ENCODE data around the gene RBM10. TPM values are rescaled to one million over a fixed set of nuclear protein-coding genes. Genes with fewer than 3 reads are reported as not detected.

RBM10 gene
- total RNA-seq, 1 donor from 2014 or later: 54.2 TPM

DNA sequence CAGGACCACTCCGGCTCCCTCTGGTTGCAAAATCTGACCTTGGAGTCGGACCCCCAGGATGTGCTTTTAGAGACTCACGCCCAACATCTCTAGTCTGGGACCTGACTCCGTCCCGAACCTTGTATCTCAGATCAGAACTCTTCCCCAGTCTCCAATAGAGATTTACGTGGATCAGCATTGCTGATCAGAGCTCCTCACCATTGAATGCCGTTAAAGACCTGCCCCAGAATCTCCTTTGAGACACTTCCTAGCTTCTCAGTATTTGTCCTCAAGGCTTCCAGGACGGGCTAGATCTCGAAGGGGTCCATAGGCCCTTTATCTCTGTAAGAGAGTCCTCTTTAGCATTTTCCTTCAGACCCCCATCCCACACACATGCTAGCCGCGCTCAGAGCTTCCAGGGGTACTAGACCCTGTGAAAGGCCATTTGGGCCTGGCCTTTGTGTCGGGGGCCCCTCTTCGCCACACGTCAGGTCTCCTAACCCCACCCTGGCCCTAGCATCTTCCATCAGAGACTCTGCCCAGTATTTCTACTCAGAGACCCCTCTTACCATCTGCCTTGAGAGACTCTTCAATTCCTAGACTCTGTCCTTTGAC is 49.3 kb downstream of the RBM10 start:
- intact Hi-C loops (cut with micrococcal nuclease): loop anchor here (5.0 to 10.0 kb wide), 3 partner anchors 282 to 1331 kb away; partner anchors contain the start of genes EBP, FTSJ1 and JADE3

GRCh38 chrX:47196098-47196497 is 51.1 kb downstream of the RBM10 start:
- intact Hi-C loops (cut with micrococcal nuclease): loop anchor here (10.0 kb wide), 1 partner anchor 1329 kb away; the partner anchor contains the start of gene EBP

DNA sequence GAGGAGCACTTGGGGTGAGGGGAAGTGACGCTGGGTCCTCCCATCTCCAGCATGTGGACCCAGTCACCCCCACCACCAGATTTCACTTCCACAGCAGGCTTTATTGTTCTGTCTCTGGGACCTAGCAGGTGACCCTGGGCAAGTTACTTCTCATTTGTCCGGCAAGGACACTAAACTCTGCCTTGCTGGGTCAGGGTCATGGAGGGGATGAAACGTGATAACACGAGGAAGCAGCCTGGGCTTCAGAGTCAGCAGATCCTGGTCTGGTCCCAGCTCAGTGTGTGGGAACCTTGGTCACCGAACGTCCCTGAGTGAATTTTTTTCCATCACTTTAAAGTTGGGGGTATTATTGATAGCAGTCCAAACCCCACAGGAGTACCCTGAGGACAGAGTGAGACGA is 52.5 kb downstream of the RBM10 start:
- intact Hi-C loops (cut with micrococcal nuclease): loop anchor here (10.0 kb wide), 1 partner anchor 1327 kb away; the partner anchor contains the start of gene EBP

GRCh38 chrX:47198026-47198686 is 53.1 kb downstream of the RBM10 start:
- intact Hi-C loops (cut with micrococcal nuclease): loop anchor here (10.0 kb wide), 1 partner anchor 1327 kb away; the partner anchor contains the start of gene EBP

DNA sequence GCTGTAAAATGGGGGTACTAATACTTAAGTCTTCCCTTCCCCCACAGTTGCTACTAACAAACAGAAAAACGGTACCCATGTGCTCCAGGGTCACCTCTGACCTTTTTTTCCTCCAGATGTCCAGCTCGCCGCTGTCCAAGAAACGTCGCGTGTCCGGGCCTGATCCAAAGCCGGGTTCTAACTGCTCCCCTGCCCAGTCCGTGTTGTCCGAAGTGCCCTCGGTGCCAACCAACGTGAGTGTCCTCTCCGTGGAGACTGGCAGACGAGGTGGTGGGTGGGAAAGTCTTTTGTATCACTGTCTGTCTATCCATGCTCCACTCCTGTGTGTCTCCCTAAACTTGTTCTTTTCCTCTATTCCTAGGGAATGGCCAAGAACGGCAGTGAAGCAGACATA is 53.7 kb downstream of the RBM10 start:
- intact Hi-C loops (cut with micrococcal nuclease): loop anchor here (10.0 kb wide), 1 partner anchor 1326 kb away; the partner anchor contains the start of gene EBP

GRCh38 chrX:47199286-47199685 is 54.3 kb downstream of the RBM10 start:
- intact Hi-C loops (cut with micrococcal nuclease): loop anchor here (10.0 kb wide), 1 partner anchor 1326 kb away; the partner anchor contains the start of gene EBP

DNA sequence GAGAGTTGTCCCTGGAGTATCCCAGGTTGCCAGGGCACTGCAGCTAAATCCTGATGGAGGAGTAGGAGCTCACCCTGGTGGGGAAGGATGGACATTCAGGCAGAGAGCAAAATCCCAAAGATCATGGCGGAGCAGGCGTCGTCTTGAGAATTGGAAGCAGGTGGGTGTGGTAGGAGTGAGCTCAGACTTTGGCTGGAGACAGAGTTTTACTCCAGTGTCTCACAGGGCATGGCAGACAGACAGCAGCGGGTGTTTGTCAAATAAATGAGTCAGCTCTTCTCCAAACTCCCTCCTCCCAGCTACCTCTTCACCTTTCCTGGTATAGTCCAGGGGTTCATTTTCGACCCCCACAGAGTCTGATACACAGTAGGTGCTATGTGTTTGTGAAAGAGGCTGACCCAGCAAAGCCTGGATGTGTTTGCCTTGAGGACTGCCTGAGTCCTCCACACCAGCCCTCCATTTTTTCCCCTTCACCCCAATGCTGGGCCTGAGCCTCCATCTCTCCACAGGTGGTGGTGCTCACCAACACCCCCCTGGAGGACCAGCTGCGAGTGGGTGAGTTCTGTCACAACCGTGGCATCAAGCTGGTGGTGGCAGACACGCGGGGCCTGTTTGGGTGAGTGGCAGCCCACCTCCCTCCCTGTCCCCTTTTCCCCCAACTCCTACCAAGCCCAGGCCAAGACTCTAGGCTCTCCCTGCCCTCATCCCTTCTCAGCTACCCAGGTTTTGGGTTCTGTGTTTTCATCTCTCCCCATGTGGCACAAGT is 55.5 kb downstream of the RBM10 start:
- intact Hi-C loops (cut with micrococcal nuclease): no loop called here

GRCh38 chrX:47201345-47201944 is 56.4 kb downstream of the RBM10 start:
- intact Hi-C loops (cut with micrococcal nuclease): no loop called here

- intact Hi-C loops (cut with micrococcal nuclease): no loop called here
These were observed 57.3 kb downstream of the RBM10 start for GRCh38 chrX:47202316-47202715.

DNA sequence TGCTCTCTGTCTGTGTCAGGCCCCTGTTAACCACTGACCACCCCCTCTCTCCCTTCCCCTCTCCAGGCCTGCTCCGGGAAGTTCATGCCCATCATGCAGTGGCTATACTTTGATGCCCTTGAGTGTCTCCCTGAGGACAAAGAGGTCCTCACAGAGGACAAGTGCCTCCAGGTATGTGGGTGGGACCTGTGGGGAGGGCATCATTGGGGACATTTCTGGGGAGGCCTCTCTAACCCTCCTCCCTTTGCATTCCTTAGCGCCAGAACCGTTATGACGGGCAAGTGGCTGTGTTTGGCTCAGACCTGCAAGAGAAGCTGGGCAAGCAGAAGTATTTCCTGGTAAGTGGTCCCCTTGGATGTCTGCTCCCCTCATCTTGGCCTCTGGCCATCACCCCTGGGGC is 57.9 kb downstream of the RBM10 start:
- intact Hi-C loops (cut with micrococcal nuclease): no loop called here

GRCh38 chrX:47204970-47205369 is 59.9 kb downstream of the RBM10 start:
- intact Hi-C loops (cut with micrococcal nuclease): no loop called here

DNA sequence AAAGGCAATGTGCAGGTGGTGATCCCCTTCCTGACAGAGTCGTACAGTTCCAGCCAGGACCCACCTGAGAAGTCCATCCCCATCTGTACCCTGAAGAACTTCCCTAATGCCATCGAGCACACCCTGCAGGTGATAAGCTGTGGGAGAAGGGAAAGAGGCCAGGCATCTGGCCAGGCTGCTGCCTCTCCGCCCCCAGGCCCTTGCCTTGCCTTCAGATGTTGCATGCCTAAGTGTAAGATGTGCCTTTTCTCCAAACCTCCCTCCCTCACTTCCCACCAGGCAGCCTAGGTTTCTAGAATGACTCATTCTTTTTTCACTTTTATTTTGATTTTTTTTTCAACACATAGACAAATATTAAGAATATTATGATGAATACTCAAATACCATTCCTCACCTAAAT is 61.3 kb downstream of the RBM10 start:
- intact Hi-C loops (cut with micrococcal nuclease): no loop called here

DNA sequence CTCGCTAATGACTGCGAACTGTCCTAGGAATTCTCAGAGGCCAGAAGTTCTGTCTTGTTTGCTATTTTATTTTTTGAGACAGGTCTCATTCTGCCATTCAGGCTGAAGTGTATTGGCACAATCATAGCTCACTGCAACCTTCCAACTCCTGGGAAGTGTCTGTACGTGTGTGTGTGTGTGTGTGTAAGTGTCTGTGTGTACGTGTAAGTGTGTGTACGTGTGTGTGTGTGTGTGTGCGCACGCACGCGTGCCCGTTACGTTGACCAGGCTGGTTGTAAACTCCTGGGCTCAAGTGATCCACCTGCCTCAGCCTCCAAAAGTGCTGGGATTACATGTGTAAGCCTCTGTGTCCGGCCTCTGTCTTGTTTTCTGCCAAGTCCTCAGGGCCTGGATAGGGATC is 63.1 kb downstream of the RBM10 start:
- intact Hi-C loops (cut with micrococcal nuclease): no loop called here

- intact Hi-C loops (cut with micrococcal nuclease): no loop called here
These were observed 64.7 kb downstream of the RBM10 start for GRCh38 chrX:47209508-47210238.

DNA sequence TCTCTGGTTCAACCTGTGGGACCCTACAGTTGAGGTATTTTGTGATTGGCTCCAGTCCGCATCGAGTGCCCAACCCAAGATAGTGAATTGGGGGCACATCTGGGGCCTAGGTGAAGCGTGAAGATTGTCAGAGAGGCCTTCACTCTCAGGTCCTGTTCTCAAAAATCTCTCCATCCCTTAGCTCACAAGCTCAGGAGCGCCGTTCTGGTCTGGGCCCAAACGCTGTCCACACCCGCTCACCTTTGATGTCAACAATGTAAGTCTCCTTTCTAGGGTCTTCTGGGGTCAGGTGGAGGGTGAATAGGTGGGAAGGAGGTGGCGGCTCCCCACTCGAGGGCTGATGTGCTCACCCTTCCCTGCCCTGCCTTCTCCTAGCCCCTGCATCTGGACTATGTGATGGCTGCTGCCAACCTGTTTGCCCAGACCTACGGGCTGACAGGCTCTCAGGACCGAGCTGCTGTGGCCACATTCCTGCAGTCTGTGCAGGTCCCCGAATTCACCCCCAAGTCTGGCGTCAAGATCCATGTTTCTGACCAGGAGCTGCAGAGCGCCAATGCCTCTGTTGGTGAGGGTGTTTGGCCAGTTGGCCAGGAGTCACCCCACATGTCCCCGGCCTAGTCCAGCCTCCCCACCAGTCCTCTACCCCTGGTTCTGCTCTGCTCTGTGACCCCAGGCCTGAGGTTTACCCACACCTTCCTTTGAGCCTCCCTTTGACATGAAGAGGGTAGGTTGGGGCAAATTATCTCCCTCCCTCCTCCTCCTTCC is 65.8 kb downstream of the RBM10 start:
- intact Hi-C loops (cut with micrococcal nuclease): no loop called here

DNA sequence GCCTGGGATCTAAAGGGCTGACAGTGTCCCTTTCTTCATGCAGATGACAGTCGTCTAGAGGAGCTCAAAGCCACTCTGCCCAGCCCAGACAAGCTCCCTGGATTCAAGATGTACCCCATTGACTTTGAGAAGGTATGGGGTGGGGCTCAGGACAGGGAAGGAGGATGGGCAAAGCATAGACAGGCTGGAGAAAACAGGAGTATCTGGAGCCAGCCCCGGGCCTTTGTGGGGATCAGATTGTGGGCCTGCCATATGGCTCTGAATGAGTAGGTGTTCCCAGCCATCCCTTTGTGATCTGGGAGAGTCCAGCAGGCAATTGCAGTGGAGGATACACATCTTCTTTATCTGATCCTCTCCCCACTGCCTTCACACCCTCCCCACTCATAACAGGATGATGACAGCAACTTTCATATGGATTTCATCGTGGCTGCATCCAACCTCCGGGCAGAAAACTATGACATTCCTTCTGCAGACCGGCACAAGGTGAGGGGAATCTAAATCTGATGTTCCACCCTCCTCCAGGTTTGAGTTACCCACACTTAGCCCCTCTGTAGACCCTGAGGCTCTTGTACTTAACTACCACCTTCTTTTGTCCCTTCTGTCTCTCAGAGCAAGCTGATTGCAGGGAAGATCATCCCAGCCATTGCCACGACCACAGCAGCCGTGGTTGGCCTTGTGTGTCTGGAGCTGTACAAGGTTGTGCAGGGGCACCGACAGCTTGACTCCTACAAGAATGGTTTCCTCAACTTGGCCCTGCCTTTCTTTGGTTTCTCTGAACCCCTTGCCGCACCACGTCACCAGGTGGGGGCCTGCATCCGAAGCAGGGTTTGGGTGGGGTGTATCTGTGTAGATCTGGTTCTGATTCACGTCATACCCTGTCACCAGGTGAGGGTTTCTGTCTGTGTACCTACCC is 67.6 kb downstream of the RBM10 start:
- intact Hi-C loops (cut with micrococcal nuclease): no loop called here

GRCh38 chrX:47214435-47215077 is 69.5 kb downstream of the RBM10 start:
- intact Hi-C loops (cut with micrococcal nuclease): loop anchor here (5.0 kb wide), 1 partner anchor 1743 kb away; the partner anchor contains the start of gene OTUD5

- intact Hi-C loops (cut with micrococcal nuclease): loop anchor here (5.0 kb wide), 1 partner anchor 1742 kb away; the partner anchor contains the start of gene OTUD5
These were observed 70.4 kb downstream of the RBM10 start for GRCh38 chrX:47215291-47215900.

Data from T-helper 1 cell treated with Interleukin-12 subunit alpha and Interleukin-12 subunit beta and Interleukin-4 antibody, amounts not matched to agents 30 ng/mL and 1 ng/mL, for 36 hours (primary cell).